CD4-positive, alpha-beta T cell treated with Interleukin-17A for 4 hours (primary cell): Measurements from ENCODE around the gene OLFML2B.
"Not testable (repeated sequence)": the region's sequence is repeated elsewhere in the genome, so short reads cannot be mapped to it uniquely, and the experiment has no call there.

Experiments
- DNase-seq: peaks from one replicate; pipeline ENCODE4 v3.0.0-alpha.2; 2020; ENCODE audit warnings: mixed read lengths

Gene OLFML2B

GRCh38 chr1:162033428-162033827, 9.8 kb upstream of the OLFML2B start:
- DNase-seq, result no peak

GRCh38 chr1:162030759-162031280, 7.2 kb upstream of the OLFML2B start:
- no peak for DNase-seq

- DNase-seq, result no peak
Measured at GRCh38 chr1:162029157-162029556, 5.5 kb upstream of the OLFML2B start.

- DNase-seq, result no peak
Measured at GRCh38 chr1:162028726-162029125, 5.1 kb upstream of the OLFML2B start.

GRCh38 chr1:162026881-162027280, 3.2 kb upstream of the OLFML2B start:
- no peak for DNase-seq

- DNase-seq, result no peak
Measured at GRCh38 chr1:162025541-162025940, 1.9 kb upstream of the OLFML2B start.

- DNase-seq, result no peak
Measured at GRCh38 chr1:162023181-162023546, 505 bp downstream of the OLFML2B start.

GRCh38 chr1:162022626-162023025, 1.0 kb downstream of the OLFML2B start:
- no peak for DNase-seq

- no peak for DNase-seq
Measured at GRCh38 chr1:162021124-162021523, 2.5 kb downstream of the OLFML2B start.

- DNase-seq, result no peak
Measured at GRCh38 chr1:162020150-162020549, 3.5 kb downstream of the OLFML2B start.

GRCh38 chr1:162019446-162019845, 4.2 kb downstream of the OLFML2B start:
- no peak for DNase-seq

GRCh38 chr1:162019006-162019405, 4.7 kb downstream of the OLFML2B start:
- no peak for DNase-seq

GRCh38 chr1:162018418-162018817, 5.3 kb downstream of the OLFML2B start:
- DNase-seq, result no peak

- not testable (repeated sequence) for DNase-seq
Measured at GRCh38 chr1:162017791-162018190, 5.9 kb downstream of the OLFML2B start.

- DNase-seq, result no peak
Measured at GRCh38 chr1:162016631-162017030, 7.0 kb downstream of the OLFML2B start.

GRCh38 chr1:162015196-162015595, 8.5 kb downstream of the OLFML2B start:
- no peak for DNase-seq

- no peak for DNase-seq
Measured at GRCh38 chr1:162014202-162014601, 9.5 kb downstream of the OLFML2B start.

- DNase-seq, result no peak
Measured at GRCh38 chr1:162013289-162013688, 10.4 kb downstream of the OLFML2B start.

GRCh38 chr1:162011337-162012012, 12.2 kb downstream of the OLFML2B start:
- no peak for DNase-seq

GRCh38 chr1:162010175-162010506, 13.5 kb downstream of the OLFML2B start:
- DNase-seq, result no peak

GRCh38 chr1:162009501-162010174, 14.0 kb downstream of the OLFML2B start:
- no peak for DNase-seq

GRCh38 chr1:162008799-162009198, 14.9 kb downstream of the OLFML2B start:
- DNase-seq, result no peak

GRCh38 chr1:162007466-162007865, 16.2 kb downstream of the OLFML2B start:
- DNase-seq, result no peak

GRCh38 chr1:162006081-162006480, 17.6 kb downstream of the OLFML2B start:
- no peak for DNase-seq
